Cardiac muscle cell (in vitro differentiated cells and primary cell): ENCODE results near the gene PAAF1. TPM values are rescaled to one million over a fixed set of nuclear protein-coding genes. Genes with fewer than 3 reads are reported as not detected.

Experiments used
- DNase-seq, 2 donors: peaks; one replicate each; pipeline versions ENCODE4 v3.0.0 to v3.0.0-alpha.2; 2010 to 2017; ENCODE audit warnings: low read depth in 1 of 2, low spot score in 1 of 2
- H3K27ac ChIP-seq: fragments of 200-600 bp; sonication (generic); 2 replicates; pipeline ENCODE4 v1.5.1; 2016
- H3K27me3 ChIP-seq: fragments of 200-600 bp; sonication (generic); 2 replicates; pipeline ENCODE4 v1.6.0; 2016; ENCODE audit warnings: control low read depth
- H3K36me3 ChIP-seq: fragments of 200-600 bp; sonication (generic); 2 replicates; pipeline ENCODE4 v1.5.1; 2016; ENCODE audit warnings: control low read depth
- H3K4me1 ChIP-seq: fragments of 200-600 bp; sonication (generic); 2 replicates; pipeline ENCODE4 v1.8.1; 2017; ENCODE audit warnings: low read depth, mild to moderate bottlenecking, mixed run types
- H3K4me3 ChIP-seq: fragments of 200-600 bp; sonication (generic); 2 replicates; pipeline ENCODE4 v1.5.1; 2016; ENCODE audit warnings: mild to moderate bottlenecking
- H3K9me3 ChIP-seq: fragments of 200-600 bp; sonication (generic); 2 replicates; pipeline ENCODE4 v1.5.1; 2017; ENCODE audit warnings: low read depth, mild to moderate bottlenecking, control low read depth
- CTCF ChIP-seq: IDR thresholded peaks from 2 replicates; pipeline ENCODE4 v1.5.1; 2012; ENCODE audit warnings: low read depth, mild to moderate bottlenecking, low read length
- polyA plus RNA-seq: library from polyadenylated mRNA; unstranded; fragments of >200 nt; fragmentation: Nextera tagmentation; extraction: Ambion mirVana; gene quantifications from 2 replicates; pipeline ENCODE4 v1.2.1, GENCODE V29; 2016
- total RNA-seq: library from RNA; depleted of rRNA; stranded (reverse); fragments of >200 nt; gene quantifications from 2 replicates; pipeline ENCODE4 v1.2.3, GENCODE V29; 2016

PAAF1 gene
- total and polyA plus RNA-seq, 2 experiments from 2014 or later, result 63.9 to 97.2 TPM

GRCh38 chr11:73860202-73860601 is 16.6 kb upstream of the PAAF1 start:
- Histone ChIP-seq H3K27me3 (no peaks in the 10 kb centered on the region), H3K36me3 (peaks cover 3% of the 10 kb centered on the region), H3K9me3 (no peaks in the 10 kb centered on the region), H3K27ac (no peak overlapping the region), H3K4me1 (peaks cover 5% of the 10 kb centered on the region), H3K4me3 (no peak overlapping the region)
- no peak for TF ChIP-seq CTCF
- DNase-seq, result no peak

- no peak for DNase-seq
- peaks cover 6% of the 10 kb centered on the region for H3K4me1 ChIP-seq
- TF ChIP-seq CTCF, result no peak
- no peaks in the 10 kb centered on the region for H3K27me3 ChIP-seq
- H3K9me3 ChIP-seq, result no peaks in the 10 kb centered on the region
- no peak overlapping the region for H3K4me3 ChIP-seq
- no peak overlapping the region for H3K27ac ChIP-seq
- peaks cover 3% of the 10 kb centered on the region for H3K36me3 ChIP-seq
Observed at GRCh38 chr11:73862986-73863385, 13.8 kb upstream of the PAAF1 start.

GRCh38 chr11:73866095-73866579 is 10.7 kb upstream of the PAAF1 start:
- H3K27me3 ChIP-seq, result no peaks in the 10 kb centered on the region
- peak in 1 of 2 donors; percentile 70 for DNase-seq

GRCh38 chr11:73866586-73866996 is 10.2 kb upstream of the PAAF1 start:
- H3K27me3 ChIP-seq, result no peaks in the 10 kb centered on the region
- no peak overlapping the region for H3K4me3 ChIP-seq
- H3K36me3 ChIP-seq, result no peaks in the 10 kb centered on the region
- peak overlapping the region; percentile 66 for H3K27ac ChIP-seq
- peaks cover 6% of the 10 kb centered on the region for H3K4me1 ChIP-seq
- TF ChIP-seq CTCF, result no peak
- DNase-seq, result peak in 1 of 2 donors; percentile 91
- H3K9me3 ChIP-seq, result no peaks in the 10 kb centered on the region

More at GRCh38 chr11:73866095-73866579, 10.7 kb upstream of the PAAF1 start:
- H3K4me3 ChIP-seq, result no peak overlapping the region
- TF ChIP-seq CTCF, result no peak
- H3K4me1 ChIP-seq, result peaks cover 6% of the 10 kb centered on the region
- peak overlapping the region; percentile 66 for H3K27ac ChIP-seq
- no peaks in the 10 kb centered on the region for H3K9me3 ChIP-seq
- no peaks in the 10 kb centered on the region for H3K36me3 ChIP-seq

- no peaks in the 10 kb centered on the region for H3K9me3 ChIP-seq
- no peak overlapping the region for H3K4me3 ChIP-seq
- no peaks in the 10 kb centered on the region for H3K27me3 ChIP-seq
- peaks cover 6% of the 10 kb centered on the region for H3K4me1 ChIP-seq
- H3K27ac ChIP-seq, result peak overlapping the region; percentile 74
- TF ChIP-seq CTCF, result no peak
- peaks cover 13% of the 10 kb centered on the region for H3K36me3 ChIP-seq
- DNase-seq, result no peak
Observed at GRCh38 chr11:73869332-73869949, 7.4 kb upstream of the PAAF1 start.
